ENCODE measurements around the gene NAAA. TPM values are rescaled to one million over a fixed set of nuclear protein-coding genes. Genes with fewer than 3 reads are reported as not detected.

NAAA gene
- polyA plus RNA-seq, 1 of the 3 experiments (the other 2 are of a cell fraction), result 3.5 TPM

Other genes starting within 250 kb of the NAAA start
- gene USO1, start 216.4 kb downstream of the NAAA start, polyA plus RNA-seq (2012; rRNA removed), result 25.6 and 38.8 TPM in 2 replicates
- not detected in 2 replicates for gene PPEF2, start 38.6 kb downstream of the NAAA start, polyA plus RNA-seq (2012; rRNA removed)
- gene SDAD1, start 49.9 kb upstream of the NAAA start, polyA plus RNA-seq (2012; rRNA removed), result 12.6 and 16.3 TPM in 2 replicates
- gene CXCL9, start 66.5 kb upstream of the NAAA start, polyA plus RNA-seq (2012; rRNA removed), result not detected in 2 replicates
- not detected in 2 replicates for gene CXCL10, start 82.5 kb upstream of the NAAA start, polyA plus RNA-seq (2012; rRNA removed)
- gene CXCL11, start 95.1 kb upstream of the NAAA start, polyA plus RNA-seq (2012; rRNA removed), result not detected in 2 replicates
- gene ART3, start 133.7 kb upstream of the NAAA start, polyA plus RNA-seq (2012; rRNA removed), result not detected in 2 replicates
- 19.4 and 20.4 TPM in 2 replicates for gene NUP54, start 207.4 kb upstream of the NAAA start, polyA plus RNA-seq (2012; rRNA removed)

Measured in SK-N-SH (cell line).